OCI-LY3 (cell line): ENCODE results near the gene BRWD1.

Experiments
- EZH2phosphoT487 ChIP-seq: fragments of 200-600 bp; shearing (Covaris generic); IDR thresholded peaks from 2 replicates; pipeline ENCODE4 v1.6.1; 2018; ENCODE audit warnings: antibody characterized with exemption, mixed run types, low read depth
- TF ChIP-seq, protein P1 (sequence below): fragments of 200-600, 300-600 bp; sonication (generic); IDR thresholded peaks from 2 replicates; pipeline ENCODE4 v1.5.1; 2014; ENCODE audit warnings: antibody characterized with exemption, low read length, low read depth

DNA sequence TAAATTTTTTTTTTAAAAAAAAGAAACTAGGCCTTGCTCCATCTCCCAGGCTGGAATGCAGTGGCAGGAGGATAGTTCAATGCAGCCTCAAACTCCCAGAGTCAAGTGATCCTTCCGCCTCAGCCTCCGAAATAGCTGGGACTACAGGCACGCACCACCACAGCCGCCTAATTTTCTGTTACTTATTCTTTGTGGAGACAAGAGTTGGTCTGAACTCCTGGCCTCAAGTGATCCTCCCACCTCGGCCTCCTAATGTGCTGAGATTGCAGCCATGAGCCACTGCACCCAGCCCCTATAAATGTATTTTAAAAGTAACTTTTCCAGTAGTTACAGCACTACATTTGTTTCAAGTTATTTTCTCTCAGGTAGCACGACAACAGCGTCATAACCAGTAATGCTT is 2.3 kb downstream of the BRWD1 start:
- TF ChIP-seq, protein P1, sequence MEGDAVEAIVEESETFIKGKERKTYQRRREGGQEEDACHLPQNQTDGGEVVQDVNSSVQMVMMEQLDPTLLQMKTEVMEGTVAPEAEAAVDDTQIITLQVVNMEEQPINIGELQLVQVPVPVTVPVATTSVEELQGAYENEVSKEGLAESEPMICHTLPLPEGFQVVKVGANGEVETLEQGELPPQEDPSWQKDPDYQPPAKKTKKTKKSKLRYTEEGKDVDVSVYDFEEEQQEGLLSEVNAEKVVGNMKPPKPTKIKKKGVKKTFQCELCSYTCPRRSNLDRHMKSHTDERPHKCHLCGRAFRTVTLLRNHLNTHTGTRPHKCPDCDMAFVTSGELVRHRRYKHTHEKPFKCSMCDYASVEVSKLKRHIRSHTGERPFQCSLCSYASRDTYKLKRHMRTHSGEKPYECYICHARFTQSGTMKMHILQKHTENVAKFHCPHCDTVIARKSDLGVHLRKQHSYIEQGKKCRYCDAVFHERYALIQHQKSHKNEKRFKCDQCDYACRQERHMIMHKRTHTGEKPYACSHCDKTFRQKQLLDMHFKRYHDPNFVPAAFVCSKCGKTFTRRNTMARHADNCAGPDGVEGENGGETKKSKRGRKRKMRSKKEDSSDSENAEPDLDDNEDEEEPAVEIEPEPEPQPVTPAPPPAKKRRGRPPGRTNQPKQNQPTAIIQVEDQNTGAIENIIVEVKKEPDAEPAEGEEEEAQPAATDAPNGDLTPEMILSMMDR: no peak
- no peak for TF ChIP-seq EZH2phosphoT487
